Colonic mucosa (tissue), 4 donors: Measurements from ENCODE around the gene GAS2L1. TPM values are rescaled to one million over a fixed set of nuclear protein-coding genes. Genes with fewer than 3 reads are reported as not detected.

Source experiments
- DNase-seq: peaks from one replicate; pipeline ENCODE4 v3.0.0-alpha.2; 2020
- H3K27ac ChIP-seq: fragments of 200-600 bp; one replicate; pipeline ENCODE4 v1.8.0; 2021
- H3K27me3 ChIP-seq: fragments of 200-600 bp; one replicate; pipeline ENCODE4 v1.8.0; 2021
- H3K36me3 ChIP-seq: fragments of 200-600 bp; one replicate; pipeline ENCODE4 v1.8.0; 2021
- H3K4me1 ChIP-seq: fragments of 200-600 bp; one replicate; pipeline ENCODE4 v1.8.0; 2021; ENCODE audit warnings: mild to moderate bottlenecking
- H3K4me3 ChIP-seq: fragments of 200-600 bp; one replicate; pipeline ENCODE4 v1.8.0; 2021
- H3K9ac ChIP-seq, 2 donors: one replicate each; pipeline ENCODE4 v1.7.0; 2013; ENCODE audit warnings: control low read depth in 2 of 2, low read depth in 2 of 2, low read length in 2 of 2
- H3K9me3 ChIP-seq: fragments of 200-600 bp; one replicate; pipeline ENCODE4 v1.8.0; 2021
- intact Hi-C: fragments of 100-400 bp; cut with DNase I; formaldehyde crosslinking; loops from one replicate; pipeline ENCODE4 v1.14.1; 2022
- total RNA-seq, 2 donors: library from RNA; stranded (reverse); fragmentation: NEBNext Ultra II Directional in 1 of 2; extraction: Animal tissue kit (Norgen Biotek cat#: 25700) in 1 of 2; gene quantifications; one replicate each; pipeline ENCODE4 v1.2.1, GENCODE V29; 2021
- TF ChIP-seq, protein P1 (sequence below): fragments of 200-600 bp; IDR thresholded peaks from one replicate; pipeline ENCODE4 v1.8.0; 2022; ENCODE audit warnings: antibody characterized with exemption, mild to moderate bottlenecking
- donor health status: healthy.
- donor health status: DM: no; HTN: no; CAD: no.
- donor health status: DM: no; HTN: no; CAD: no.

The GAS2L1 gene
- total RNA-seq, 2 donors from 2014 or later, result 16.6 to 41.1 TPM

DNA sequence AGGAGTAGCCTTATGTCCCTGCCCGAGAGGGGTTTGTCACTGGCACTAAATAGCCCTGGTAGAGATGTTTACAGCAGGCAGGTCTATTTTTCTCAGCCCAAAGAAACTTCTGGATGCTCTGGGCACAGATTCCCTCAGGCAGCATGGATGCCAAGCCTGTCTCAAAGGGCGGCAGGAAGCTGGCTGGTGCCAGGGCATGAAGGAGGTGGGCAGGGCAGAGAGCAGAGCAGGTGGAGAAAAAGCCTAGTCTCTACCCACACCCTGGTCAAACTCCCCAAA is 4.1 kb upstream of the GAS2L1 start:
- H3K9ac ChIP-seq, result peak overlapping the region in 1 of 2 donors; percentile 26
- H3K27me3 ChIP-seq, result no peaks in the 10 kb centered on the region
- H3K27ac ChIP-seq, result no peak overlapping the region
- H3K9me3 ChIP-seq, result no peaks in the 10 kb centered on the region
- H3K4me1 ChIP-seq, result no peaks in the 10 kb centered on the region
- no peak overlapping the region for H3K4me3 ChIP-seq
- peaks cover 24% of the 10 kb centered on the region for H3K36me3 ChIP-seq
- no peak for DNase-seq
- TF ChIP-seq, protein P1, sequence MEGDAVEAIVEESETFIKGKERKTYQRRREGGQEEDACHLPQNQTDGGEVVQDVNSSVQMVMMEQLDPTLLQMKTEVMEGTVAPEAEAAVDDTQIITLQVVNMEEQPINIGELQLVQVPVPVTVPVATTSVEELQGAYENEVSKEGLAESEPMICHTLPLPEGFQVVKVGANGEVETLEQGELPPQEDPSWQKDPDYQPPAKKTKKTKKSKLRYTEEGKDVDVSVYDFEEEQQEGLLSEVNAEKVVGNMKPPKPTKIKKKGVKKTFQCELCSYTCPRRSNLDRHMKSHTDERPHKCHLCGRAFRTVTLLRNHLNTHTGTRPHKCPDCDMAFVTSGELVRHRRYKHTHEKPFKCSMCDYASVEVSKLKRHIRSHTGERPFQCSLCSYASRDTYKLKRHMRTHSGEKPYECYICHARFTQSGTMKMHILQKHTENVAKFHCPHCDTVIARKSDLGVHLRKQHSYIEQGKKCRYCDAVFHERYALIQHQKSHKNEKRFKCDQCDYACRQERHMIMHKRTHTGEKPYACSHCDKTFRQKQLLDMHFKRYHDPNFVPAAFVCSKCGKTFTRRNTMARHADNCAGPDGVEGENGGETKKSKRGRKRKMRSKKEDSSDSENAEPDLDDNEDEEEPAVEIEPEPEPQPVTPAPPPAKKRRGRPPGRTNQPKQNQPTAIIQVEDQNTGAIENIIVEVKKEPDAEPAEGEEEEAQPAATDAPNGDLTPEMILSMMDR, result no peak
- intact Hi-C loops, result no loop called here

DNA sequence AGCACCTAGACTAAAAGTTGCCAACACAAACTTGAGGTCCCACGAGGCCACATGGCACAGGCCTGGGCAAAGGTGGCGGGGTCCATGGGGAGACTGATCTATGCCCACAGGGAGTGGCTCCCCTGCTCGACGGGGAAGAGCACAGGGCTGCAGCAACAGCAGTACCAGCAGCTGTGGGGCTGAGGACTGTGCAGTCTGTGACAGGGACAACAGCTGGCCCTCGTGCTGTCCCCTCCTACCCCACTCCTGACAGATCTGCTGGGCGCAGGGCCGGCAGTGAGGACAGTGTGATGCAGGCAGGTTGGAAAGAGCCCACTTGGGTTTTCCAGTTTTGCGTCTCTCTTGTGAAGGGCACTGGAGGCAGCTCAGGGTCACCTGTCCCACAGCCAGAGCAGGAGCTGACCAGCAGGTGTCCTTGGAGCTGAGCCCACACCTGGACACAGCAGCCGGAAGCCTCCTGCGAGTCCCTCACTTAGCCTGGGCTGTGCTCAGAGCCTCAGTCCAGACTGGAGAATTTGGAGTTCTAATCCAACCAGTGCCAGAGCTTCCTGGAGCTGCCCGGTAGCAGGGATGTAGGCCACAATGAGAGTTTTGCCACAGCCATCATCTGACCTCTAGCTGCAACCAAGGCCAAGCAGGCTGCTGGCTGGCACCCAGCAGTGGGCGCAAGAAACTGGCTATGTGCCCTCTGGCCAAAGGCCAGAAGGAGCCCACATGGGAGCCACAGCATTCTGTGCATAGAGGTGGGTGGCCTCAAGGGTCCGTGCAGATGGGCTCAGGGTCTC is 3.6 kb upstream of the GAS2L1 start:
- TF ChIP-seq, protein P1, result no peak
- Histone ChIP-seq H3K4me3 (no peak overlapping the region), H3K4me1 (no peaks in the 10 kb centered on the region), H3K27ac (no peak overlapping the region), H3K9me3 (no peaks in the 10 kb centered on the region), H3K36me3 (peaks cover 19% of the 10 kb centered on the region), H3K27me3 (no peaks in the 10 kb centered on the region), H3K9ac (peak overlapping the region in 1 of 2 donors; percentile 26)
- intact Hi-C loops, result no loop called here
- no peak for DNase-seq

DNA sequence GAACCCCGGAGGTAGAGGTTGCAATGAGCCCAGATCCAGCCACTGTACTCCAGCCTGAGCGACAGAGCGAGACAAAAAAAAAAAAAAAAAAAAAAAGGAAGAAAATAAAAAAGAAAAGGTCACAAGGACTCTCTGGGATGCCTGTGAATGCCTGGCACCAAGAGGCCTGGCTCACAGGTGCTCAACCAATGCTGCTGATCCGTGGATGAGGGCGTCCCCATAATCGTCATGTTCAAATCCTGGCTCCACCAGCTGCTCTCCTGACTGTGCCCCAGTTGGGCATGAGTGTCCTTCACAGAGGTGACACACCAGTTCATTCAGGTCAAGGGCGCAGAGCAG is 645 bp upstream of the GAS2L1 start:
- TF ChIP-seq, protein P1, result no peak
- Histone ChIP-seq H3K4me3 (no peak overlapping the region), H3K36me3 (no peaks in the 10 kb centered on the region), H3K27ac (no peak overlapping the region), H3K27me3 (no peaks in the 10 kb centered on the region), H3K9ac (no peak overlapping the region), H3K9me3 (no peaks in the 10 kb centered on the region), H3K4me1 (peaks cover 22% of the 10 kb centered on the region)
- no peak for DNase-seq
- intact Hi-C loops, result no loop called here

GRCh38 chr22:29306835-29307595 is 565 bp downstream of the GAS2L1 start:
- peak overlapping the region; percentile 73 to 81 for H3K9ac ChIP-seq
- H3K36me3 ChIP-seq, result no peaks in the 10 kb centered on the region
- H3K4me3 ChIP-seq, result peak overlapping the region; percentile 96
- H3K9me3 ChIP-seq, result no peaks in the 10 kb centered on the region
- H3K4me1 ChIP-seq, result peaks cover 30% of the 10 kb centered on the region
- no peaks in the 10 kb centered on the region for H3K27me3 ChIP-seq
- TF ChIP-seq, protein P1, result no peak
- intact Hi-C loops, result no loop called here
- H3K27ac ChIP-seq, result peak overlapping the region; percentile 54
- peak; percentile 86 for DNase-seq

GRCh38 chr22:29307596-29308147 is 1.2 kb downstream of the GAS2L1 start:
- Histone ChIP-seq H3K36me3 (no peaks in the 10 kb centered on the region), H3K4me1 (peaks cover 30% of the 10 kb centered on the region), H3K9ac (peak overlapping the region; percentile 73 to 81), H3K27ac (peak overlapping the region; percentile 54), H3K27me3 (no peaks in the 10 kb centered on the region), H3K4me3 (peak overlapping the region; percentile 96), H3K9me3 (no peaks in the 10 kb centered on the region)
- peak; percentile 31 for DNase-seq
- TF ChIP-seq, protein P1, result no peak
- intact Hi-C loops, result no loop called here
